ENCODE data around the gene ALAS1.

DNA sequence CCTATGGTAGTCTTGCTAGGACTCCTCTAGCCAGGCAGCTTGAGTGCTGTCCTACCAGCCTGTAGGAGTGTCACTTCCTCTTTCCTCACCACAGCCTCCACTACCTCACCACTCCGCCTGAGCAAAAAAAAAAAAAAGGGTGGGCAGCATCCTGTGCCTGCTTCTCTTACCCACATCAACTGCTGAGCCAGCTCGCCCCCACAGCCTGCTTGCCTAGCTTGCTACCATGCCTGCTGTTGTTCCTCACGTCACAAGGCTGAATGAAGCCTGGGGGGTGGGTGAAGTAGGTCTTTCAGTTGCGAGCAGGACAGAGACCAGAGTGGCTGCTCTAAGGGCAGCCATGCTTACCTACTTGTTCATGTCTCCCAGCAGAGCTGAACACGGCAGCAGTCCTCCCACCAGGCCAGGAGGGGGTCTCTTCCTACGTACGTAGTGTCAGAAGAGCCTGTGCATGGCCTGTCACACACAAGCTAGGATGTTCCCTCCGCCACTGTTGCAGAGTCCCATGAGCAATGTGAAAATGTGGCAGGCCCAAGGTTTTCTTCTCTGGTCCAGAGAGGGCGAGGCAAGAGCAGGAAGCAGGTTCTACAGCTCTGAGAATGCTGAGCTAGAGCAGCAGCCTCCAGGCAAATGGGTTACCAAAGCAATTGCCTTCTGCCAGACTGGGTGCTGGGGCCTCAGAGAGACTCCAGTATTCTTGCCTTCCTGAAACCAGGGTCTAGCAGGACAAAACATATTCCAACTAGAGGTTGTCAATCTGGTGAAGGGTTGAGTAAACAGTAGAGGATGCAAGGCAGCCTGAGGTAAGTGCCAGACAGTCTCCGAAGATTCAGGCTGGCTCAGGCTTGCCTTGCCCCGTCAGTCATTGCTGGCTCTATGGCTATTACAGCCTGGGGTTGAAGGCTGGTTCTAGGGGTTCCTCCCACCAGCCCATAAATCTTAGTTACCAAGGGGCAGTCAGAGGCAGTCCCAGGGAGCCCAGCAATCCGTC, 55.6 kb downstream of the ALAS1 start:
- TF ChIP-seq POLR2A (IDR thresholded peaks at IDR 0.05) (no peak), CTCF (IDR thresholded peaks at IDR 0.05) (no peak), EP300 (IDR thresholded peaks at IDR 0.05) (no peak)

Data from ovary (tissue), 3 donors.